K562 (cell line): ENCODE results near the gene MAML1. TPM values are rescaled to one million over a fixed set of nuclear protein-coding genes. Genes with fewer than 3 reads are reported as not detected.

ENCODE experiments used
- ATAC-seq: fragments of 200-7000 bp; cut with Tn5 transposase; 3 replicates; pipeline ENCODE4 v1.9.1; 2020; ENCODE audit warnings: moderate library complexity
- BruUV-seq: library from RNA; stranded (reverse); fragments of 400-500 nt; replicated peaks from 2 replicates; lab custom pipeline; 2021; lab: Mats Ljungman, UMichigan
- CTCF ChIA-PET: fragments of 300-600 bp; formaldehyde crosslinking; extraction: SDS; loops from one replicate; lab custom pipeline; 2021; ENCODE audit warnings: low intra/inter-chr PET ratio; lab: Yijun Ruan, JAX
- POLR2A ChIA-PET: fragments of 300-600, 350-650 bp; sonication (Branson Sonifier 250); formaldehyde crosslinking; extraction: SDS; loops from one replicate; lab custom pipeline; 2021; ENCODE audit warnings: antibody characterized with exemption, inconsistent platforms; lab: Yijun Ruan, JAX
- DNase-seq, 4 experiments: peaks; one replicate each; pipeline versions ENCODE4 v3.0.0 to v3.0.0-alpha.2; 2011 to 2018; ENCODE audit warnings: low spot score in 3 of 4, mixed read lengths in 3 of 4; ENCODE audit errors: extremely low read depth in 1 of 4
- FAIRE-seq: peaks from 2 replicates; lab custom pipeline; 2011; peaks lifted over from hg19 to GRCh38; lab: Jason Lieb, UNC
- H2AFZ ChIP-seq: 2 replicates; pipeline ENCODE4 v1.6.0; 2011; ENCODE audit warnings: low read depth, low read length, control low read depth, inconsistent platforms
- H3K27ac ChIP-seq: fragments of 200-600 bp; 3 replicates; pipeline ENCODE4 v1.8.0; 2011; ENCODE audit warnings: low read depth, mild to moderate bottlenecking, control low read depth, inconsistent platforms, low read length, moderate library complexity, mixed read lengths; ENCODE audit errors: extremely low read depth
- H3K27me3 ChIP-seq, 2 experiments: fragments of 300-600 bp in 1 of 2; 2 replicates in 1 of 2; 3 replicates in 1 of 2; pipeline versions ENCODE4 v1.6.0 to v1.8.0; 2011; ENCODE audit warnings: inconsistent platforms in 2 of 2, low read length in 2 of 2, mild to moderate bottlenecking in 1 of 2, mixed read lengths in 1 of 2, moderate library complexity in 1 of 2; ENCODE audit not compliant: control insufficient read depth in 2 of 2, insufficient read depth in 2 of 2
- H3K36me3 ChIP-seq: fragments of 300-600 bp; 3 replicates; pipeline ENCODE4 v1.8.0; 2011; ENCODE audit warnings: mild to moderate bottlenecking, low read length, inconsistent platforms; ENCODE audit not compliant: control insufficient read depth, insufficient read depth
- H3K4me1 ChIP-seq, 2 experiments: fragments of 200-600 bp in 1 of 2; replicated peaks in 1 of 2; 2 replicates in 1 of 2; 3 replicates in 1 of 2; pipeline versions ENCODE4 v1.5.1 to v1.8.0; 2011; ENCODE audit warnings: inconsistent platforms in 2 of 2, low read length in 2 of 2, mild to moderate bottlenecking in 1 of 2, mixed read lengths in 1 of 2, moderate library complexity in 1 of 2; ENCODE audit not compliant: control insufficient read depth in 2 of 2, insufficient read depth in 2 of 2
- H3K4me2 ChIP-seq: 2 replicates; pipeline ENCODE4 v1.6.1; 2011; ENCODE audit warnings: low read length, control low read depth, inconsistent platforms, mixed read lengths; ENCODE audit not compliant: insufficient read depth
- H3K4me3 ChIP-seq: fragments of 200-600 bp; sonication (generic), shearing (Covaris generic); 2 replicates; pipeline ENCODE4 v1.5.1; 2016; ENCODE audit warnings: control low read depth, inconsistent platforms
- H3K79me2 ChIP-seq: fragments of 200-600 bp; 3 replicates; pipeline ENCODE4 v1.8.0; 2011; ENCODE audit warnings: low read length, inconsistent platforms; ENCODE audit not compliant: control insufficient read depth, insufficient read depth
- H3K9ac ChIP-seq, 2 experiments: 2 replicates each; pipeline versions ENCODE4 v1.6.0 to v1.6.1; 2011; ENCODE audit warnings: low read depth in 2 of 2, low read length in 2 of 2, control low read depth in 1 of 2, inconsistent platforms in 1 of 2, mild to moderate bottlenecking in 1 of 2, mixed read lengths in 1 of 2; ENCODE audit not compliant: insufficient read depth in 1 of 2
- H3K9me1 ChIP-seq: one replicate; pipeline ENCODE4 v1.6.0; 2011; ENCODE audit warnings: inconsistent platforms, mild to moderate bottlenecking, low read length, moderate library complexity; ENCODE audit not compliant: control insufficient read depth, insufficient read depth
- H3K9me3 ChIP-seq: replicated peaks from 2 replicates; pipeline ENCODE4 v1.5.1; 2011; ENCODE audit warnings: low read depth, low read length, inconsistent platforms; ENCODE audit not compliant: control insufficient read depth, insufficient read depth
- H4K20me1 ChIP-seq: replicated peaks from 2 replicates; pipeline ENCODE4 v1.6.1; 2011; ENCODE audit warnings: low read length, inconsistent platforms, mixed read lengths; ENCODE audit not compliant: control insufficient read depth, insufficient read depth
- ARID1B ChIP-seq: fragments of 450-650 bp; IDR thresholded peaks from 2 replicates; pipeline ENCODE4 v1.6.1; 2016; ENCODE audit warnings: antibody characterized with exemption, mild to moderate bottlenecking, inconsistent platforms
- CEBPB ChIP-seq: fragments of 450-650 bp; IDR thresholded peaks from 2 replicates; pipeline ENCODE4 v1.6.1; 2016; ENCODE audit warnings: missing genetic modification characterization, missing compliant biosample characterization
- FOXJ2 ChIP-seq: fragments of 200-800 bp; sonication (Bioruptor generic); IDR thresholded peaks from 2 replicates; pipeline ENCODE4 v1.6.1; 2016; ENCODE audit warnings: missing genetic modification characterization, missing compliant biosample characterization
- FOXK1 ChIP-seq: sonication (generic); formaldehyde crosslinking; IDR thresholded peaks from 2 replicates; pipeline ENCODE4 v1.8.0; 2022; ENCODE audit warnings: missing genetic modification reagents, mild to moderate bottlenecking, borderline replicate concordance
- KDM5B ChIP-seq: fragments of 200-600 bp; sonication (generic); IDR thresholded peaks from 2 replicates; pipeline ENCODE4 v1.6.1; 2012; ENCODE audit warnings: low read depth, mild to moderate bottlenecking, moderate library complexity, low read length, control low read depth, inconsistent platforms; ENCODE audit not compliant: insufficient replicate concordance
- MEIS2 ChIP-seq: fragments of 450-650 bp; IDR thresholded peaks from 2 replicates; pipeline ENCODE4 v1.6.1; 2014; ENCODE audit warnings: mild to moderate bottlenecking; ENCODE audit not compliant: partially characterized antibody
- NR2F6 ChIP-seq: fragments of 450-650 bp; formaldehyde crosslinking; IDR thresholded peaks from 2 replicates; pipeline ENCODE4 v1.4.0; 2020; ENCODE audit warnings: mild to moderate bottlenecking
- POLR2AphosphoS2 ChIP-seq: IDR thresholded peaks from 2 replicates; pipeline ENCODE4 v1.6.1; 2012; ENCODE audit warnings: low read length, improper control_type of control experiment
- SIX5 ChIP-seq, 2 experiments: IDR thresholded peaks; 2 replicates each; pipeline ENCODE4 v1.6.1; 2011; ENCODE audit warnings: low read length in 2 of 2, borderline replicate concordance in 1 of 2, low read depth in 1 of 2, mild to moderate bottlenecking in 1 of 2, moderate library complexity in 1 of 2; ENCODE audit not compliant: insufficient read depth in 1 of 2
- TSC22D4 ChIP-seq: fragments of 450-650 bp; IDR thresholded peaks from 2 replicates; pipeline ENCODE4 v1.6.1; 2016; ENCODE audit warnings: missing genetic modification characterization, missing biosample characterization, control low read depth
- ZNF184 ChIP-seq: sonication (generic); formaldehyde crosslinking; IDR thresholded peaks from 2 replicates; pipeline ENCODE4 v1.5.0; 2020; ENCODE audit warnings: missing genetic modification reagents
- WGBS: fragments of 100-300 bp; shearing (Covaris generic); methylation state at CpG from one replicate; pipeline ENCODE4 v1.1.6; 2016; ENCODE audit warnings: low coverage, mixed read lengths; ENCODE audit not compliant: insufficient coverage; ENCODE audit errors: missing lambda C conversion rate; 5-methylcytosine and 5-hydroxymethylcytosine counted together
- in situ Hi-C: fragments of 300-500 bp; cut with MboI; formaldehyde crosslinking; loops from 4 replicates; pipeline ENCODE4 v1.15.0; 2018; ENCODE audit warnings: inconsistent platforms, mixed read lengths
- intact Hi-C: fragments of 100-400 bp; cut with micrococcal nuclease; formaldehyde crosslinking; loops from 2 replicates; pipeline ENCODE4 v1.14.2; 2022
- polyA plus RNA-seq, 8 experiments: library from polyadenylated mRNA; depleted of rRNA in 4 of 8; stranded (reverse) in 5 of 8; unstranded in 3 of 8; fragments of >200 nt; fragmentation: Nextera tagmentation in 2 of 8; fragmentation: Illumina TruSeq in 1 of 8; extraction: Ambion mirVana in 2 of 8; extraction: Trizol in 1 of 8; gene quantifications; 2 replicates each; pipeline versions ENCODE4 v1.2.1 to v1.2.3, GENCODE V29; 2011 to 2014; ENCODE audit warnings: inconsistent platforms in 1 of 8, missing spikeins in 1 of 8
- total RNA-seq, 7 experiments: library from RNA; depleted of rRNA in 6 of 7; stranded (reverse); fragments of >200 nt in 6 of 7; fragmentation: Illumina TruSeq in 2 of 7; extraction: Trizol in 2 of 7; gene quantifications; 2 replicates each; pipeline versions ENCODE4 v1.2.1 to v1.2.3, GENCODE V29; 2011 to 2021; ENCODE audit warnings: low replicate concordance in 1 of 7
- TF ChIP-seq, protein P1 (sequence below): fragments of 450-650 bp; IDR thresholded peaks from 2 replicates; pipeline ENCODE4 v1.7.0; 2016; ENCODE audit warnings: borderline replicate concordance
- TF ChIP-seq, protein P2 (sequence below), 2 experiments: fragments of 450-650 bp; IDR thresholded peaks; 2 replicates each; pipeline ENCODE4 v1.6.1; 2016

Gene MAML1
- total and polyA plus RNA-seq, 9 of the 15 experiments (the other 6 are each of a cell fraction or from before 2014, with no cell fraction given): 0.32 to 18.4 (median 7.0) TPM

- TF ChIP-seq SIX5 (IDR thresholded peaks at IDR 0.05; ENCODE audit: borderline replicate concordance in 1 of 2, insufficient read depth in 1 of 2, low read depth in 1 of 2, low read length in 2 of 2) (no peak), ARID1B (peak; percentile 70)
- TF ChIP-seq, protein P1, sequence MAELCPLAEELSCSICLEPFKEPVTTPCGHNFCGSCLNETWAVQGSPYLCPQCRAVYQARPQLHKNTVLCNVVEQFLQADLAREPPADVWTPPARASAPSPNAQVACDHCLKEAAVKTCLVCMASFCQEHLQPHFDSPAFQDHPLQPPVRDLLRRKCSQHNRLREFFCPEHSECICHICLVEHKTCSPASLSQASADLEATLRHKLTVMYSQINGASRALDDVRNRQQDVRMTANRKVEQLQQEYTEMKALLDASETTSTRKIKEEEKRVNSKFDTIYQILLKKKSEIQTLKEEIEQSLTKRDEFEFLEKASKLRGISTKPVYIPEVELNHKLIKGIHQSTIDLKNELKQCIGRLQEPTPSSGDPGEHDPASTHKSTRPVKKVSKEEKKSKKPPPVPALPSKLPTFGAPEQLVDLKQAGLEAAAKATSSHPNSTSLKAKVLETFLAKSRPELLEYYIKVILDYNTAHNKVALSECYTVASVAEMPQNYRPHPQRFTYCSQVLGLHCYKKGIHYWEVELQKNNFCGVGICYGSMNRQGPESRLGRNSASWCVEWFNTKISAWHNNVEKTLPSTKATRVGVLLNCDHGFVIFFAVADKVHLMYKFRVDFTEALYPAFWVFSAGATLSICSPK: no peak
These were observed 88.9 kb downstream of the MAML1 start (continued) for GRCh38 chr5:179821298-179822058.

DNA sequence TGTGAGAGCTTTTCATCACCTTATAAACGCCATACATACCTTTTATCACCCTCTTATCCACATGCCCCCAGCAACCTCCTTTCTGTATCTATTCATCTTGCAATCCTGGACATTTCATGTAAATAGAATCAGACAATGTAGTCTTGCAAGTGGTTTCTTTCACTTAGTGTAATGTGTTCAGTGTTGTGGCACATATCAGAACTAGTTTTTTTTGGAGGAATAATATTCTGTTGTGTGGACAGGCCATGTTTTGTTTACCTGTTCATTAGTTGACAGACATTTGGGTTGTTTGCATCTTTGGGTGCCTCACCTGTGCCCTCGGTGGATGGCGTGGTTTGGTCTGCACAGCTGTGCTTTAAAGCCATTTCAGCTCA is 89.4 kb downstream of the MAML1 start:
- POLR2A ChIA-PET: interaction anchor here (0.6 to 3.5 kb wide), 5 partner anchors 10 to 47 kb away, joined by 3 to 30 read pairs (median 5); no protein-coding TSS in a partner anchor
- TSS peak; percentile 61 for BruUV-seq
- Histone ChIP-seq H3K4me3 (peak overlapping the region; percentile 100), H2AFZ (no peak overlapping the region), H3K9me3 (no peaks in the 10 kb centered on the region), H3K4me1 (peaks cover 37 to 70% of the 10 kb centered on the region in 2 experiments), H3K36me3 (peaks cover 55% of the 10 kb centered on the region; the same call in 2 of the 3 replicates), H3K27ac (peak overlapping the region; percentile 98), H3K9ac (peak overlapping the region; percentile 83 to 96; a peak in 3 of 4 replicates), H3K27me3 (no peaks in the 10 kb centered on the region), H3K9me1 (peaks cover 12% of the 10 kb centered on the region), H3K79me2 (peaks cover 68% of the 10 kb centered on the region), H4K20me1 (peaks cover 30% of the 10 kb centered on the region), H3K4me2 (peak overlapping the region; percentile 87)
- intact Hi-C loops (loop anchor here (5.0 kb wide), 2 partner anchors 35 to 200 kb away; partner anchors contain the start of genes HNRNPH1 and MRNIP), in situ Hi-C loops (no loop called here)
- DNase-seq: no peak
- no peak for FAIRE-seq
- whole genome bisulfite sequencing: 43% methylated on average over 3 of the region's 3 CpGs
- CTCF ChIA-PET: interaction anchor here (0.7 kb wide), 2 partner anchors 59 to 183 kb away, joined by 3 to 5 read pairs; no protein-coding TSS in a partner anchor
- ATAC-seq: no peak
- TF ChIP-seq FOXK1 (CRISPR knock-in tag): no peak
- TF ChIP-seq ZNF184: no peak
- no peak for TF ChIP-seq TSC22D4 (tag)
- TF ChIP-seq CEBPB (tag): no peak
- TF ChIP-seq, protein P2, sequence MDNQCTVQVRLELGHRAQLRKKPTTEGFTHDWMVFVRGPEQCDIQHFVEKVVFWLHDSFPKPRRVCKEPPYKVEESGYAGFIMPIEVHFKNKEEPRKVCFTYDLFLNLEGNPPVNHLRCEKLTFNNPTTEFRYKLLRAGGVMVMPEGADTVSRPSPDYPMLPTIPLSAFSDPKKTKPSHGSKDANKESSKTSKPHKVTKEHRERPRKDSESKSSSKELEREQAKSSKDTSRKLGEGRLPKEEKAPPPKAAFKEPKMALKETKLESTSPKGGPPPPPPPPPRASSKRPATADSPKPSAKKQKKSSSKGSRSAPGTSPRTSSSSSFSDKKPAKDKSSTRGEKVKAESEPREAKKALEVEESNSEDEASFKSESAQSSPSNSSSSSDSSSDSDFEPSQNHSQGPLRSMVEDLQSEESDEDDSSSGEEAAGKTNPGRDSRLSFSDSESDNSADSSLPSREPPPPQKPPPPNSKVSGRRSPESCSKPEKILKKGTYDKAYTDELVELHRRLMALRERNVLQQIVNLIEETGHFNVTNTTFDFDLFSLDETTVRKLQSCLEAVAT (IDR thresholded peaks at IDR 0.05): 0 out of 4 replicates have a peak, but pooled peaks of 1 of the 2 experiments have one; percentile 4
- peak; percentile 18 for TF ChIP-seq KDM5B
- TF ChIP-seq NR2F6 (CRISPR knock-in tag): peak; percentile 66; the same call in 1 of the 2 replicates
- TF ChIP-seq FOXJ2 (tag): no peak
- peak; percentile 7 for TF ChIP-seq MEIS2
- 0 out of 2 replicates have a peak, but pooled peaks have one; percentile 51 for TF ChIP-seq POLR2AphosphoS2
